Fibroblast of lung (primary cell): ENCODE results near the gene NKPD1. TPM values are rescaled to one million over a fixed set of nuclear protein-coding genes. Genes with fewer than 3 reads are reported as not detected.

Experiments used
- DNase-seq, 2 donors: peaks; one replicate each; pipeline versions ENCODE4 v3.0.0 to v3.0.0-alpha.2; 2010; ENCODE audit warnings: low read depth in 2 of 2
- H2AFZ ChIP-seq: 2 replicates; pipeline ENCODE4 v1.5.1; 2012; ENCODE audit warnings: low read length, control low read depth, inconsistent platforms
- H3K27ac ChIP-seq: 2 replicates; pipeline ENCODE4 v1.5.1; 2011; ENCODE audit warnings: low read length, control low read depth; ENCODE audit not compliant: insufficient read depth
- H3K27me3 ChIP-seq: 2 replicates; pipeline ENCODE4 v1.5.1; 2011; ENCODE audit warnings: mild to moderate bottlenecking, low read length; ENCODE audit not compliant: control insufficient read depth, insufficient read depth
- H3K36me3 ChIP-seq: 2 replicates; pipeline ENCODE4 v1.5.1; 2011; ENCODE audit warnings: low read length; ENCODE audit not compliant: control insufficient read depth, insufficient read depth
- H3K4me1 ChIP-seq: 2 replicates; pipeline ENCODE4 v1.5.1; 2011; ENCODE audit warnings: low read length; ENCODE audit not compliant: control insufficient read depth, insufficient read depth; ENCODE audit errors: extremely low read depth
- H3K4me2 ChIP-seq: 2 replicates; pipeline ENCODE4 v1.5.1; 2011; ENCODE audit warnings: low read length, control low read depth; ENCODE audit not compliant: insufficient read depth; ENCODE audit errors: extremely low read depth
- H3K4me3 ChIP-seq, 4 experiments: fragments of 200-600 bp in 1 of 4; sonication (generic) in 1 of 4; replicated peaks in 1 of 4; 2 replicates each; pipeline ENCODE4 v1.5.1; 2011 to 2016; ENCODE audit warnings: low read length in 4 of 4, low read depth in 3 of 4, mild to moderate bottlenecking in 3 of 4, control low read depth in 2 of 4, inconsistent platforms in 1 of 4, mixed read lengths in 1 of 4; ENCODE audit not compliant: insufficient read depth in 1 of 4; ENCODE audit errors: control extremely low read depth in 1 of 4
- H3K79me2 ChIP-seq: 2 replicates; pipeline ENCODE4 v1.5.1; 2012; ENCODE audit warnings: mild to moderate bottlenecking, low read length, inconsistent platforms; ENCODE audit not compliant: control insufficient read depth, insufficient read depth
- H3K9ac ChIP-seq: 2 replicates; pipeline ENCODE4 v1.5.1; 2011; ENCODE audit warnings: mild to moderate bottlenecking, low read length, control low read depth; ENCODE audit not compliant: insufficient read depth
- H3K9me3 ChIP-seq: 2 replicates; pipeline ENCODE4 v1.5.1; 2012; ENCODE audit warnings: low read depth, low read length; ENCODE audit not compliant: control insufficient read depth, insufficient read depth
- H4K20me1 ChIP-seq: 2 replicates; pipeline ENCODE4 v1.5.1; 2011; ENCODE audit warnings: low read length; ENCODE audit not compliant: control insufficient read depth, insufficient read depth; ENCODE audit errors: extremely low read depth
- CTCF ChIP-seq, 2 donors: IDR thresholded peaks in 1 of 2; conservative IDR thresholded peaks in 1 of 2; 1 replicate in 1 of 2; 2 replicates in 1 of 2; pipeline ENCODE4 v1.5.1; 2011 to 2012; ENCODE audit warnings: low read length in 2 of 2, control low read depth in 1 of 2, inconsistent platforms in 1 of 2, low read depth in 1 of 2, mild to moderate bottlenecking in 1 of 2
- EZH2 ChIP-seq: IDR thresholded peaks from 2 replicates; pipeline ENCODE4 v1.5.1; 2012; ENCODE audit warnings: low read length, control low read depth, mild to moderate bottlenecking; ENCODE audit errors: missing control alignments
- polyA plus RNA-seq, 2 donors: library from polyadenylated mRNA; depleted of rRNA in 1 of 2; stranded (reverse) in 1 of 2; unstranded in 1 of 2; fragments of >200 nt; gene quantifications; 2 replicates each; pipeline ENCODE4 v1.2.1, GENCODE V29; 2011 to 2012; ENCODE audit warnings: missing spikeins in 1 of 2
- total RNA-seq: library from RNA; depleted of rRNA; stranded (reverse); fragments of >200 nt; gene quantifications from 2 replicates; pipeline ENCODE4 v1.2.1, GENCODE V29; 2014

The NKPD1 gene
- total and polyA plus RNA-seq, 2 donors (not counting 1 experiment from before 2014, with no cell fraction given) = 0.17 TPM; not detected in 1

DNA sequence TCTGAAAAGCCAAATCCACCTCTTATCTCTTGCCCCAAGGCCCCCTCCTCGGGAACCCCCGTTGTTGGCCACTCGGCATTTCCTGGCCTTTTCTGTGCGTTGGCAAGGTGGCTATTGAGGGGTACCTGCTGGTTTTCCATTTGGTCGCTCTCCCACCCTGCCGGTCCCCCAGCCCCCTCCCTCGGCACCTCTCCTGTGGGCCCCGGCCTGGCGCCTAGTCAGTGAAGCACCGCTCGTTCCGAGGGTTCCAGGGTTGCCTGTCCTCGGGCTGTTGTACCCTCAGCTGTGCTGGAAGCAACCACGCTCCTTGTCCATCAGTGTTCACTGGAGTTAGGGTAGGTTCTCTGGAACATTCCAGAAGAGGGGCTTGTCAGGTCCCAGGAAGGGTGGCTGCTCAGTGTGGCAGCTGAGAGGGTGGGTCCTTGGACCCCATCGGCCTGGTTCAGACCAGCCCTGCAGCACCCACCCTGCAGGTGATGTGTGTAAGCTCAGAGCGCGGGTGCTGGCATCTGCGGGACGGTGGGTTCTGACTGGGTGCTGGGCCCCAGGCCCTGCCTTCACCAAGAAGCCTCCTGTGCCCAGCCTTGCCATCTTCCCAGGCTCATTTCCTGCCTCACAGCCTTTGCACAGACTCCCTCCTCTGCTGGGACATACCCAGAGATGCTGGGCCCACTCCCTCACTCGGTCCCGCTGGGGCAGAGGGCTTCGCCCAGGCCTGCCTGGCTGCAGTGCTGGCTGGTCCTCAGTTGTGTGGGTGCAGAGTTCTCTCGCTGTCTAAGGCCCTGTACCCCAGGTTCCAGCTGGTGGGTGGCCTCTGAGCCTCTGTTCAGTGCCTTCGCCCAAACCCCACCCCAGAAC is 21.3 kb downstream of the NKPD1 start:
- no peak overlapping the region for H3K4me3 ChIP-seq
- H3K9me3 ChIP-seq = no peaks in the 10 kb centered on the region
- DNase-seq = no peak
- peaks cover 6% of the 10 kb centered on the region for H3K4me1 ChIP-seq
- no peaks in the 10 kb centered on the region for H3K79me2 ChIP-seq
- H3K9ac ChIP-seq = no peak overlapping the region
- TF ChIP-seq CTCF (conservative IDR thresholded peaks at IDR 0.05 in 1 of 2, IDR thresholded peaks at IDR 0.05 in 1 of 2; ENCODE audit: low read depth in 1 of 2, low read length in 2 of 2) (no peak), EZH2 (no peak)
- no peak overlapping the region for H3K4me2 ChIP-seq
- no peak overlapping the region for H2AFZ ChIP-seq
- H3K27ac ChIP-seq = no peak overlapping the region
- H3K27me3 ChIP-seq = no peaks in the 10 kb centered on the region
- H3K36me3 ChIP-seq = peaks cover 5% of the 10 kb centered on the region
- no peaks in the 10 kb centered on the region for H4K20me1 ChIP-seq

- no peaks in the 10 kb centered on the region for H3K27me3 ChIP-seq
- H3K9me3 ChIP-seq = no peaks in the 10 kb centered on the region
- no peak overlapping the region for H2AFZ ChIP-seq
- H3K27ac ChIP-seq = no peak overlapping the region
- H3K4me1 ChIP-seq = peaks cover 6% of the 10 kb centered on the region
- H4K20me1 ChIP-seq = no peaks in the 10 kb centered on the region
- no peak for DNase-seq
- no peak overlapping the region for H3K4me2 ChIP-seq
- TF ChIP-seq EZH2 (no peak), CTCF (conservative IDR thresholded peaks at IDR 0.05 in 1 of 2, IDR thresholded peaks at IDR 0.05 in 1 of 2; ENCODE audit: low read depth in 1 of 2, low read length in 2 of 2) (no peak)
- H3K9ac ChIP-seq = no peak overlapping the region
- no peak overlapping the region for H3K4me3 ChIP-seq
- H3K36me3 ChIP-seq = peaks cover 4% of the 10 kb centered on the region
- no peaks in the 10 kb centered on the region for H3K79me2 ChIP-seq
Observed at GRCh38 chr19:45138303-45138751, 22.5 kb downstream of the NKPD1 start.

DNA sequence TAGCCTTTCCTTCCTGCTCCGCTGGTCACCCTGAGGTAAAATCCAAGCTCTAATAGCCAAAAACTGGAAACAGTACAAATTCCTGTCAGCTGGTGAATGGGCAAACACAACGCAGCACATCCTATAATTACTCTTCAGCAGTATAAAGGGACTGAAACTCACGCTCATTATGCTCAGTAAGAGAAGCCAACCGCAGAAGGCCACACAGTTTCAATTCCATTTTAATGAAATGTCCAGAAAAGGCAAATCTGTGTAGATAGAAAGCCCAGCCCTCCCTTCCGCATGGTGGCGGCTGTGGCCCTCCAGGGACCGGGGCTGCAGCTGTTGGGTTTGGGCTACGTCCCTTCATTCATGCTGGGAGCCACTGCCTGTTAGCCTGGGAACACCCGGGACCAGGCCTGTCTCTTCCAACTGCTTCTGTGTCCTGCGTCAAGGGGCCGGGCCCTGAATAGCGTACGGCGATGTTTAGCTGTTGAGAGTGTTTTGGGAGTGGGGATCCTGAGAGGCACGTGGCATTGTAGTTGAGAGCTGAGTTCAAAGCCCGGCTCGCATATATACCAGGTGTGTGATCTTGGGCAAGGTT is 23.5 kb downstream of the NKPD1 start:
- peaks cover 6% of the 10 kb centered on the region for H3K4me1 ChIP-seq
- H3K9ac ChIP-seq = no peak overlapping the region
- DNase-seq = peak in 1 of 2 donors; percentile 41
- H3K4me3 ChIP-seq = no peak overlapping the region
- H3K4me2 ChIP-seq = no peak overlapping the region
- no peak overlapping the region for H3K27ac ChIP-seq
- H4K20me1 ChIP-seq = no peaks in the 10 kb centered on the region
- H3K9me3 ChIP-seq = no peaks in the 10 kb centered on the region
- no peak for TF ChIP-seq CTCF (conservative IDR thresholded peaks at IDR 0.05 in 1 of 2, IDR thresholded peaks at IDR 0.05 in 1 of 2; ENCODE audit: low read depth in 1 of 2, low read length in 2 of 2)
- TF ChIP-seq EZH2 = no peak
- peaks cover 4% of the 10 kb centered on the region for H3K36me3 ChIP-seq
- H2AFZ ChIP-seq = no peak overlapping the region
- no peaks in the 10 kb centered on the region for H3K27me3 ChIP-seq
- H3K79me2 ChIP-seq = no peaks in the 10 kb centered on the region
